ENCODE results near the gene PPP6C.
"Not testable (repeated sequence)": the region's sequence is repeated elsewhere in the genome, so short reads cannot be mapped to it uniquely, and the experiment has no call there.

Gene PPP6C

GRCh38 chr9:125204477-125204876 is 14.9 kb upstream of the PPP6C start:
- Histone ChIP-seq H3K9ac (ENCODE audit: low read length) (no peak overlapping the region), H4K5ac (ENCODE audit: low read length) (no peak overlapping the region), H3K79me1 (ENCODE audit: low read length) (peaks cover 2% of the 10 kb centered on the region), H3K79me2 (ENCODE audit: control insufficient read depth, insufficient read depth, low read length) (peaks cover 2% of the 10 kb centered on the region), H3K23ac (ENCODE audit: low read length) (no peak overlapping the region), H3K4me1 (ENCODE audit: control insufficient read depth, low read depth, low read length) (peaks cover 4% of the 10 kb centered on the region), H3K56ac (ENCODE audit: low read length) (no peak overlapping the region), H2AK5ac (ENCODE audit: low read length) (no peak overlapping the region), H3K18ac (ENCODE audit: low read length) (no peak overlapping the region), H2BK5ac (ENCODE audit: low read length) (no peak overlapping the region), H3K36me3 (ENCODE audit: control insufficient read depth, insufficient read depth, low read length) (peaks cover 5% of the 10 kb centered on the region), H3K4ac (ENCODE audit: low read depth, low read length) (no peak overlapping the region), H2BK120ac (ENCODE audit: low read depth, low read length) (no peak overlapping the region), H2BK15ac (replicated peaks; ENCODE audit: low read depth) (no peak overlapping the region), H4K8ac (ENCODE audit: low read depth, low read length) (no peak overlapping the region), H3K27me3 (ENCODE audit: insufficient read depth, low read length, poor library complexity) (no peaks in the 10 kb centered on the region), H3K4me3 (ENCODE audit: low read length) (no peak overlapping the region), H3K4me2 (ENCODE audit: low read length) (no peak overlapping the region), H3K27ac (ENCODE audit: low read depth, low read length) (no peak overlapping the region)
- no CpG with 5 or more reads among the region's 3 CpGs for WGBS (ENCODE audit: extremely low coverage, insufficient coverage, low lambda C conversion rate)
- DNase-seq: no peak

GRCh38 chr9:125202846-125203618 is 13.4 kb upstream of the PPP6C start:
- H3K79me2 ChIP-seq (ENCODE audit: control insufficient read depth, insufficient read depth, low read length): peaks cover 2% of the 10 kb centered on the region
- no peak overlapping the region for H3K27ac ChIP-seq (ENCODE audit: low read depth, low read length)
- no peak overlapping the region for H3K9ac ChIP-seq (ENCODE audit: low read length)
- H3K4me2 ChIP-seq (ENCODE audit: low read length): no peak overlapping the region
- DNase-seq: peak; percentile 13
- peaks cover 4% of the 10 kb centered on the region for H3K4me1 ChIP-seq (ENCODE audit: control insufficient read depth, low read depth, low read length)
- H3K4ac ChIP-seq (ENCODE audit: low read depth, low read length): no peak overlapping the region
- no peak overlapping the region for H3K18ac ChIP-seq (ENCODE audit: low read length)
- no peaks in the 10 kb centered on the region for H3K27me3 ChIP-seq (ENCODE audit: insufficient read depth, low read length, poor library complexity)
- no CpG with 5 or more reads among the region's 1 CpG for WGBS (ENCODE audit: extremely low coverage, insufficient coverage, low lambda C conversion rate)
- peaks cover 5% of the 10 kb centered on the region for H3K36me3 ChIP-seq (ENCODE audit: control insufficient read depth, insufficient read depth, low read length)
- peaks cover 2% of the 10 kb centered on the region for H3K79me1 ChIP-seq (ENCODE audit: low read length)
- no peak overlapping the region for H2BK120ac ChIP-seq (ENCODE audit: low read depth, low read length)
- no peak overlapping the region for H2BK15ac ChIP-seq (replicated peaks; ENCODE audit: low read depth)
- H3K4me3 ChIP-seq (ENCODE audit: low read length): no peak overlapping the region
- H3K23ac ChIP-seq (ENCODE audit: low read length): no peak overlapping the region
- no peak overlapping the region for H4K5ac ChIP-seq (ENCODE audit: low read length)
- no peak overlapping the region for H2AK5ac ChIP-seq (ENCODE audit: low read length)
- no peak overlapping the region for H4K8ac ChIP-seq (ENCODE audit: low read depth, low read length)
- H3K56ac ChIP-seq (ENCODE audit: low read length): no peak overlapping the region
- no peak overlapping the region for H2BK5ac ChIP-seq (ENCODE audit: low read length)

- no CpG with 5 or more reads among the region's 51 CpGs for WGBS (ENCODE audit: extremely low coverage, insufficient coverage, low lambda C conversion rate)
- Histone ChIP-seq H3K79me1 (ENCODE audit: low read length) (peaks cover 2% of the 10 kb centered on the region), H3K4me2 (ENCODE audit: low read length) (peak within 1 kb of the TSS; percentile 87), H3K27me3 (ENCODE audit: insufficient read depth, low read length, poor library complexity) (no peaks in the 10 kb centered on the region), H3K4ac (ENCODE audit: low read depth, low read length) (peak within 1 kb of the TSS; percentile 78), H3K27ac (ENCODE audit: low read depth, low read length) (peak within 1 kb of the TSS; percentile 88), H4K8ac (ENCODE audit: low read depth, low read length) (peak within 1 kb of the TSS; percentile 100), H3K9ac (ENCODE audit: low read length) (peak within 1 kb of the TSS; percentile 90), H2AK5ac (ENCODE audit: low read length) (no peak within 1 kb of the TSS), H3K18ac (ENCODE audit: low read length) (peak within 1 kb of the TSS; percentile 100), H2BK120ac (ENCODE audit: low read depth, low read length) (no peak within 1 kb of the TSS), H3K4me1 (ENCODE audit: control insufficient read depth, low read depth, low read length) (peaks cover 4% of the 10 kb centered on the region), H4K5ac (ENCODE audit: low read length) (no peak within 1 kb of the TSS), H3K23ac (ENCODE audit: low read length) (no peak within 1 kb of the TSS), H2BK5ac (ENCODE audit: low read length) (no peak within 1 kb of the TSS), H3K79me2 (ENCODE audit: control insufficient read depth, insufficient read depth, low read length) (peaks cover 2% of the 10 kb centered on the region), H3K36me3 (ENCODE audit: control insufficient read depth, insufficient read depth, low read length) (peaks cover 2% of the 10 kb centered on the region), H2BK15ac (replicated peaks; ENCODE audit: low read depth) (no peak within 1 kb of the TSS), H3K4me3 (ENCODE audit: low read length) (peak within 1 kb of the TSS; percentile 84), H3K56ac (ENCODE audit: low read length) (peak within 1 kb of the TSS; percentile 95)
- DNase-seq: peak; percentile 97
These were observed 10.8 kb upstream of the PPP6C start, which contains the start of gene RABEPK for GRCh38 chr9:125200216-125201047. Gene RABEPK (plus strand): TSS chr9:125200542. CDS start chr9:125203014, 2,472 bp downstream.

GRCh38 chr9:125195591-125195990 is 6.0 kb upstream of the PPP6C start:
- H3K4me3 ChIP-seq (ENCODE audit: low read length); H2BK15ac ChIP-seq (replicated peaks; ENCODE audit: low read depth); H3K4me2 ChIP-seq (ENCODE audit: low read length); H3K9ac ChIP-seq (ENCODE audit: low read length); H2BK5ac ChIP-seq (ENCODE audit: low read length); DNase-seq; H2BK120ac ChIP-seq (ENCODE audit: low read depth, low read length); H3K18ac ChIP-seq (ENCODE audit: low read length); H3K56ac ChIP-seq (ENCODE audit: low read length); H4K8ac ChIP-seq (ENCODE audit: low read depth, low read length); H3K79me2 ChIP-seq (ENCODE audit: control insufficient read depth, insufficient read depth, low read length); H3K23ac ChIP-seq (ENCODE audit: low read length); H3K4ac ChIP-seq (ENCODE audit: low read depth, low read length); H2AK5ac ChIP-seq (ENCODE audit: low read length); H4K5ac ChIP-seq (ENCODE audit: low read length); H3K27me3 ChIP-seq (ENCODE audit: insufficient read depth, low read length, poor library complexity); H3K79me1 ChIP-seq (ENCODE audit: low read length); H3K4me1 ChIP-seq (ENCODE audit: control insufficient read depth, low read depth, low read length); H3K27ac ChIP-seq (ENCODE audit: low read depth, low read length); H3K36me3 ChIP-seq (ENCODE audit: control insufficient read depth, insufficient read depth, low read length): not testable (repeated sequence)
- no CpG with 5 or more reads among the region's 1 CpG for WGBS (ENCODE audit: extremely low coverage, insufficient coverage, low lambda C conversion rate)

GRCh38 chr9:125194466-125194865 is 4.9 kb upstream of the PPP6C start:
- H4K5ac ChIP-seq (ENCODE audit: low read length); DNase-seq: not testable (repeated sequence)
- WGBS (ENCODE audit: extremely low coverage, insufficient coverage, low lambda C conversion rate): no CpG with 5 or more reads among the region's 5 CpGs

More at GRCh38 chr9:125194466-125194865, 4.9 kb upstream of the PPP6C start:
- not testable (repeated sequence) for H3K79me1 ChIP-seq (ENCODE audit: low read length); H3K56ac ChIP-seq (ENCODE audit: low read length); H3K79me2 ChIP-seq (ENCODE audit: control insufficient read depth, insufficient read depth, low read length); H3K9ac ChIP-seq (ENCODE audit: low read length); H3K4me2 ChIP-seq (ENCODE audit: low read length); H3K27ac ChIP-seq (ENCODE audit: low read depth, low read length); H3K23ac ChIP-seq (ENCODE audit: low read length); H3K4me3 ChIP-seq (ENCODE audit: low read length); H2BK15ac ChIP-seq (replicated peaks; ENCODE audit: low read depth); H3K18ac ChIP-seq (ENCODE audit: low read length); H3K36me3 ChIP-seq (ENCODE audit: control insufficient read depth, insufficient read depth, low read length); H3K4me1 ChIP-seq (ENCODE audit: control insufficient read depth, low read depth, low read length); H2BK5ac ChIP-seq (ENCODE audit: low read length); H4K8ac ChIP-seq (ENCODE audit: low read depth, low read length); H2BK120ac ChIP-seq (ENCODE audit: low read depth, low read length); H2AK5ac ChIP-seq (ENCODE audit: low read length); H3K4ac ChIP-seq (ENCODE audit: low read depth, low read length); H3K27me3 ChIP-seq (ENCODE audit: insufficient read depth, low read length, poor library complexity)
